C4-2B (cell line): ENCODE measurements around the gene FRMPD3.

Experiments used
- ZFX ChIP-seq: fragments of 450-650 bp; IDR thresholded peaks from 2 replicates; pipeline ENCODE4 v1.6.1; 2017
- TF ChIP-seq, protein P1 (sequence below): fragments of 450-650 bp; conservative IDR thresholded peaks from 2 replicates; pipeline ENCODE4 v1.5.1; 2017; ENCODE audit warnings: mild to moderate bottlenecking

DNA sequence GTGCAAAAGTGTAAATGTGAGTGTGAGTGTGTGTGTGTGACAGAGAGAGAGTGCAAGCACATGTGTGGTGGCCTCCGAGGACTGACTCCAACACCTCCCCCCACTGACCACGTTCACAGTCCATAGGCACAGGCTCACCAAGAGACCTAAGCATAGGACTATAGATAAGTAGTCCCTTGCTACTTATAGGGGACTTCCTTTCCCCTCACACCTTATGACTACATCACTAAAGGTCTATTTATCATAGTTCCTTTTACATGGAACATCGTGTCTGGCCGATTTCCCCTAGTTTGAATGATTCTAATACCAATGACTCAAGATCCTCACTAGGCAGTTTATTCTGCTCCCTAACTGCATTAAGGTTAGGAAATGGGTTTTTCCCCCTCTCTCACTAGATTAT, 17.8 kb downstream of the FRMPD3 start:
- TF ChIP-seq, protein P1, sequence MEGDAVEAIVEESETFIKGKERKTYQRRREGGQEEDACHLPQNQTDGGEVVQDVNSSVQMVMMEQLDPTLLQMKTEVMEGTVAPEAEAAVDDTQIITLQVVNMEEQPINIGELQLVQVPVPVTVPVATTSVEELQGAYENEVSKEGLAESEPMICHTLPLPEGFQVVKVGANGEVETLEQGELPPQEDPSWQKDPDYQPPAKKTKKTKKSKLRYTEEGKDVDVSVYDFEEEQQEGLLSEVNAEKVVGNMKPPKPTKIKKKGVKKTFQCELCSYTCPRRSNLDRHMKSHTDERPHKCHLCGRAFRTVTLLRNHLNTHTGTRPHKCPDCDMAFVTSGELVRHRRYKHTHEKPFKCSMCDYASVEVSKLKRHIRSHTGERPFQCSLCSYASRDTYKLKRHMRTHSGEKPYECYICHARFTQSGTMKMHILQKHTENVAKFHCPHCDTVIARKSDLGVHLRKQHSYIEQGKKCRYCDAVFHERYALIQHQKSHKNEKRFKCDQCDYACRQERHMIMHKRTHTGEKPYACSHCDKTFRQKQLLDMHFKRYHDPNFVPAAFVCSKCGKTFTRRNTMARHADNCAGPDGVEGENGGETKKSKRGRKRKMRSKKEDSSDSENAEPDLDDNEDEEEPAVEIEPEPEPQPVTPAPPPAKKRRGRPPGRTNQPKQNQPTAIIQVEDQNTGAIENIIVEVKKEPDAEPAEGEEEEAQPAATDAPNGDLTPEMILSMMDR = no peak
- no peak for TF ChIP-seq ZFX
